Stimulated activated CD8-positive, alpha-beta memory T cell treated with anti-CD3 and anti-CD28 coated beads, Interleukin-12 subunit alpha, Interleukin-12 subunit beta, amount 100 ng/mL, for 24 hours (primary cell): ENCODE data around the gene DNAJC8.

Experiments
- DNase-seq: peaks from one replicate; pipeline ENCODE4 v3.0.0-alpha.2; 2020; ENCODE audit errors: extremely low read depth

DNAJC8 gene

GRCh38 chr1:28172713-28173150, 60.1 kb downstream of the DNAJC8 start:
- no peak for DNase-seq

- no peak for DNase-seq
Observed at GRCh38 chr1:28171246-28171645, 61.6 kb downstream of the DNAJC8 start.

GRCh38 chr1:28170001-28170596, 62.7 kb downstream of the DNAJC8 start:
- DNase-seq, result no peak

- no peak for DNase-seq
Observed at GRCh38 chr1:28163496-28164161, 69.2 kb downstream of the DNAJC8 start.

- DNase-seq, result no peak
Observed at GRCh38 chr1:28162151-28162550, 70.7 kb downstream of the DNAJC8 start.

GRCh38 chr1:28161751-28162150, 71.1 kb downstream of the DNAJC8 start:
- DNase-seq, result no peak

GRCh38 chr1:28160782-28161266, 72.0 kb downstream of the DNAJC8 start:
- DNase-seq, result no peak

GRCh38 chr1:28159680-28160079, 73.1 kb downstream of the DNAJC8 start:
- no peak for DNase-seq

- DNase-seq, result no peak
Observed at GRCh38 chr1:28159243-28159642, 73.6 kb downstream of the DNAJC8 start.

GRCh38 chr1:28157894-28158293, 74.9 kb downstream of the DNAJC8 start:
- no peak for DNase-seq

GRCh38 chr1:28156821-28157220, 76.0 kb downstream of the DNAJC8 start:
- no peak for DNase-seq

GRCh38 chr1:28155628-28156027, 77.2 kb downstream of the DNAJC8 start:
- no peak for DNase-seq

- DNase-seq, result no peak
Observed at GRCh38 chr1:28154078-28154594, 78.7 kb downstream of the DNAJC8 start.
